Ovary (tissue), 3 donors: ENCODE measurements around the gene TBX4.

Experiments
- CTCF ChIP-seq, 3 donors: fragments of 450-650 bp in 2 of 3; fragments of 200-600 bp in 1 of 3; IDR thresholded peaks; one replicate each; pipeline versions ENCODE4 v1.5.1 to v1.8.0; 2016 to 2022; ENCODE audit warnings: antibody characterized with exemption in 3 of 3, mild to moderate bottlenecking in 1 of 3
- EP300 ChIP-seq: sonication (generic); formaldehyde crosslinking; IDR thresholded peaks from one replicate; pipeline ENCODE4 v1.6.1; 2017; ENCODE audit warnings: antibody characterized with exemption
- POLR2A ChIP-seq: fragments of 450-650 bp; IDR thresholded peaks from one replicate; pipeline ENCODE4 v1.6.1; 2017; ENCODE audit warnings: antibody characterized with exemption, mild to moderate bottlenecking, moderate library complexity
- donor health status: DM: no; HTN: no; CAD: no.

GRCh38 chr17:61489719-61490490 is 37.7 kb downstream of the TBX4 start:
- TF ChIP-seq CTCF (IDR thresholded peaks at IDR 0.05) (no peak), POLR2A (no peak), EP300 (no peak)
